Inflammatory macrophage (primary cell): ENCODE data around the gene RFTN1.

Experiments used
- DNase-seq, 2 donors: peaks; one replicate each; pipeline ENCODE4 v3.0.0-alpha.2; 2020 to 2022

The RFTN1 gene

DNA sequence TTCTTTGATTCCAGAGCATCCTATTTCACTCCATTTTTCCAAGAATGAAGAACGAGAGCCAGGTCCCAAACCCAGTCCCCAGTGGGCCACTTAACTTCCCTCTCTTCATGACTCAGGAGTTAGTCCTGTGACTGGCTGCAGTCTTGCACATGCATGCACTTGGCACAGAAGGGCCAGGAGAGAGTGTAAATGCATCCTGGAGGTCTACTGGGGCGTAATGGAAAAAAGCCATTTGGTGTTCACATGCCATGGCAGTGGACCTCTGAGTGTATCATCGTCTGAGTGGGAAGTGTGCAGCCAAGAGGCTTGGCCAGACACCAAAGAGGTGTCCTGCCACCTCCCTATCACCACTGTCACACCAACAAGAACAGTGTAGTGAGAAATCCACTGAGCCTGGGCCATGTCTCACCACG lies 15.1 kb upstream of the RFTN1 start:
- peak; percentile 42 to 55 for DNase-seq

DNA sequence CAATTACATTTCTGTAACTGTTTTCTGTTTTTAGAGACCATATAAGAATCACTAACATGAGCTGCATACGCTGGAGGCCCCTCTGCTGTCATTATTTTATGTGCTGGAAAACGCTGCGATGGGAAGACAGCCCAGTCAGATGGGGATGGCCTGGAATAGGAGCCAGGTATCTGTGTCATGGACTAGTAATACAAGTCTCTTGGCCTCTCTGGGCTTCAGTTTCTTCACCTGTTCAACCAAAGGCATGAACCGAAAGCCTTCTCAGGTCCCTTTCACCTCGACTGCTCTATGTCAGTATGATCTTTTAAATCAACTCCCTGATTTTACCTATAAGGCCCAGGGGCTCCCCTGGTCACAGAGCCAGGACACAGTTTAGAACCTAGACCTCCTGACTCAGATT lies 14.6 kb upstream of the RFTN1 start:
- DNase-seq = no peak

DNA sequence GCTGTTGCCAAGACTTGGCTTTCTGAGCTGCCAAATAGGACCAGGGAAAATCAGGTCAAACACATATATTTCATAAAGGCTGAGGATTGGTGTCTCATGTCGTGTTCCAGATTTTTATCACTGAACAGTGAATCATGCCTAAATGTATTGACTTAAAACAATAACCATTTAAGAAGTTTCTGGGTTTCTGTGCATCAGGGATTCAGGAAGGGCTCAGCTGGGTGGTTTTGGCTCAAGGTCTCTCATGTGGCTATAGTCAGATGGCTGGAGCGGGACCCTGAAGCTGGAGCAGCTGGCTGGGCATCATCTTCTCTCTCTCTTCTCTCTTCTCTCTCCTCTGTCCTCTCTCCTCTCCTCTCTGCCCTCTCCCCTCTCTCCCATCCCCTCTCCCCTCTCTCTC lies 10.7 kb upstream of the RFTN1 start:
- no peak for DNase-seq

DNA sequence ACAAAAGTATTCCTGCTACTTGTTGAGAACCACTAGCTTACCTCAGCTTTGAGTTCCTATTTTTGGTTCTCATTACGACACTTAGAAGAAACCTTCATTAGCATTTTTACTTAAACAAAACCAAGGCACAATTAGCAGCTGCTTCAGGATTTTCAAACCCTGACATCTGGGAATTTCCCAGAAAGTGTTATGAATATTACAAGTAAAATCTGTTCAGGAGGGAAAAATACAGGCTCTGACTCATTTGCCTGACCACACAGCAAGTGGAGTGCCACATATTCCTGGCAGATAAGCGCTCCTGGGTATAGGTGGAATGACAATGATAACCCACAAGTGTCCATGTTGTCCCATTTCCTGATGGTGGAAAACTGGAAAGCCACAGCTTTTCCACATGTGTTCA lies 10.3 kb upstream of the RFTN1 start:
- DNase-seq = no peak

DNA sequence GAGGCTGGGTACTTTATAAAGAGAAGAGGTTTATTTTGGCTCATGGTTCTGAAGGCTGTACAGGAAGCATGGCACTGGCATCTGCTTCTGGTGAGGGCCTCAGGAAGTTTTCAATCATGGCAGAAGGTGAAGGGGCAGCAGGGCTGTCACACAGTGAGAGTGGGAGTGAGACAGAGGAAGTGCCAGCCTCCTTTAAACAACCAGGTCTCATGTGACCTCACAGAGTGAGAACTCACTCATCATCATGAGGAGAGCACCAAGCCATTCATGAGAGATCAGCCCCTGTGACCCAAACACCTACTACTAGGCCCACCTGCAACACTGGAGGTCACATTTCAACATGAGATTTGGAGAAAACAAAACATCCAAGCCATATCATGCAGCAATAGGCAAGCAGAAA lies 9.3 kb upstream of the RFTN1 start:
- peak; percentile 62 to 86 for DNase-seq

DNA sequence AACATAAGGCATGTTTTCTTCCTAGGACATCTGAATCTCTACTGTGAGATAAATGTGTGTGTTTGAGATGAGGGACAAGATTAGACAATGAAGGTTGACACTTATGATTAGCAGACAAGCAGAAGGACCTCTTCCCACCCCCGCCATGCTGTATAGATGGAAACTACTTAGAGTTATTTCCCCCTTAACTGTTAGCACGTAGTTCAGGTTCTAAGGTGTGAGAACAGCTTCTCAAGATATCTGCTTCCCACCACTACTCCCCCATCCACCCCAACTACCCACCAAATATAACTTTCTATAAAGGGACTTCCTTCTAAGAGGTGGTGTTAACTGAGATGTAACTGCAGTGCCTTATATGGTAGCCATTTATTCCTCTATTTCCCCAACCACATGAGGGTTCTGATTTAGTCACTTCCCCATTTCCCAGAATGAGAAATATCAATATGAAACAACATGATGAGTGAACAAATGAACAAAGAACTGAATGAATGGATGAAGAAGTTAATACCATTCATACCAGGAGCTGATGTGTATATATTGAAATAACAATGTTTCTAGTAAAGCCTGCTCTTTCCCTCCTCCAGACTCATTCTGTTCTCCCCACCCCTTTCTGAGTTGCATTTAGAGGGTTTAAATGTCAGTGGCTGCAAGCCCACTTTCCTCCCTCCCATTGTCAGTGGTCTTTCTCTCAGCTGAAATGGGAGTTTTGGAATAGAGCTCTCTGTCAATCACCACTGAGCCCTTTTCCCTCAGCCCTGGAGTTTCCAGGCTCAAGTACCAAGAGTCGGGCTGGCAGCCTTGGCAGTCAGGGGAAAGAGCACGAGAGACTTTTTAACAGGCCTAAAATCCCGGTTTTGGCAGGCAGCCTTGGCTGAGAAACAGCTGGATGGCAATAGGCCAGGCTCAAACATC lies 7.7 kb upstream of the RFTN1 start:
- DNase-seq = peak; percentile 37 to 48

DNA sequence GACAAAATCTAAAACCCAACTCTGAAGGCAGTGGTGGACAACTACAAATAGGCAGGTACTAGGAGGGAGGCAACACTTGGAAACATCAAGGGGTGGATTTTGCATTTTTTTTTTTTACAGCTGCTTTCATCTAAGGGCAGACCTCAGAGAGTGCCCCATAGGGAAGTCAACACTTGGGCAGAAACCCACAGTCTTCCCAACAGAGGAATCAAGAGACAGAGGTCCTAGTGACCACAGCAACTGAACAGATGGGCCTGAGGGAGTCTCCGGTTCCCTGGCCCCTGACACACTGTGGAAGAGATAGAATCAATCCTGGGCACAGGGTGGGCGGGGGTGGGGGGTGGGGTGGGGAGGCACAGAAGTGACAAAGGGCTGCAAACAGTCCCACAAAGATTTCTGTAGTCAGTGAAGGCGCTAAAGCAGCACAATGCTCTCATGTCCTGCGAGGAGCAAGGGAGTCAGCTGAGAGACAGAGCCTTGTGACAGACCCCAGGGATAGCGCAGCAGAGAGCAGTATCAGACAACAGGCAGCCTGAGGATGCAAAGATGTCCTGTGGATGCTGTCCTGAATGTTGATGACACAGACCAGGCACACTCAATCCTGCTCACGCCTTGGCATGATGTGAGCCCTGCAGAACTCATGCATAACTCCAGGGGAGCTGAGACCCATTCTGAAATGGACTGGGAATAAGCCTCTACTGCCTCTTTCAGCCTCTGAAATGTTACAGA lies 6.9 kb upstream of the RFTN1 start:
- peak in 1 of 2 donors; percentile 24 for DNase-seq

DNA sequence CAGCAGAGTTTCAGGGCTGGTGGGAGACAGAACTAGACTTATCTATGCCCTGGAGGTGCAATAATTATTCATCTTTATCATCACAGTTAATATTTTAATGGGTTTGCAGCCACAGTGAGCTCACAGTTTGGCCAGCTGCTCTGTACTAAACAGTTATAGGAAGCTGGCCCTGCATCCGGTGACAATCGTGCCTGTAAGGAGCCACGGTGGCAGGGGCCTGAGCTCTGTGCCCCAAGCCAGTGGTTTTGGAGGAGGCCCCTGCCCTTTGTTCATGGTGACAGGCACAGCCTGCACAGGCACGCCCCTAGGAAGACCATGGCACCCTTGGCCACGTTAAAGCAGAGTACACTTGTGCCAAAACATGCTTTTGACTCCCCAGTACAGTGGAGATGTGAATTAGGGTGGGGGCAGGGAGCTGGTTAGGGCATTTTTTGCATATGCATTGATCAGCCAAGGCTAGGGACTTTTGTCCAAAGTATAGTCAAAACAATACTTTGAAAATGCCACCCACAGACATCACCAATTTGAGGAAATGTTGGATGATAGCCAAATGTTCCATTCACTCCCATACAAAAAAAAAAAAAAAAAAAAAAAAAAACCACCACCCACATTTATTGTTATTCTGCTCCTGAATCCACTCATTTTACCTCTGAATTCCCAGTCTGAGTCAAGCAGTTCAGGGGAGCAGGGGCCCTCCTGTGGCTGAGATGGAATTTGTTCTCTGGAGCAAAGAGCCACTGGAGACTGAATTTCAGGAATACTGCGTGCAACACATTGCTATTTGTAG lies 3.4 kb upstream of the RFTN1 start:
- DNase-seq = no peak

DNA sequence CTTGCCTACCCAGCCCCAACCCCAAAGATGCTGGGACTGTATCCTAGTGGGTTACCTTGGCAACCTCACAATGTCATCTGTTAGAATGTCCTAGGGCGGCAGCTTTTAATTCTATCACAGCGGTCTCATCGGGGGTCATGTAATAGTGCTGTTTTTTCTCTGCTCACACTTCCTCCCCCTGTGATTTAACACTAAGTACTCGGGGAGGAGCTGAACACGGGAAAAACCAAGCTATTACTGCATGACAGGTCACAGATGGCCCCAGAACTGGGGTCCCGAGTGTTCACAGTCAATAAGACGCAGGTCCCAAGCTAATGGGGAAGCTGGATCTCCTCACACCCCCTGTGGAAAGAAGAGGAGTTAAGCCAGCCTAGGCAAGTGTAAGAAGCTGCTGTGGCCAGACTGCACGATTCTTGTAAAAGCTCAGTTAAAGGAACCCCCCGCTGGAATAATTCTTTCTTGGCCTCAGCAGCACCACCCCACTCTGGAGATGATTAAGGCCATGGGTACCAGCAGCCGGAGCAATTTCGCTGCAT lies 2.5 kb upstream of the RFTN1 start:
- DNase-seq = peak in 1 of 2 donors; percentile 35

DNA sequence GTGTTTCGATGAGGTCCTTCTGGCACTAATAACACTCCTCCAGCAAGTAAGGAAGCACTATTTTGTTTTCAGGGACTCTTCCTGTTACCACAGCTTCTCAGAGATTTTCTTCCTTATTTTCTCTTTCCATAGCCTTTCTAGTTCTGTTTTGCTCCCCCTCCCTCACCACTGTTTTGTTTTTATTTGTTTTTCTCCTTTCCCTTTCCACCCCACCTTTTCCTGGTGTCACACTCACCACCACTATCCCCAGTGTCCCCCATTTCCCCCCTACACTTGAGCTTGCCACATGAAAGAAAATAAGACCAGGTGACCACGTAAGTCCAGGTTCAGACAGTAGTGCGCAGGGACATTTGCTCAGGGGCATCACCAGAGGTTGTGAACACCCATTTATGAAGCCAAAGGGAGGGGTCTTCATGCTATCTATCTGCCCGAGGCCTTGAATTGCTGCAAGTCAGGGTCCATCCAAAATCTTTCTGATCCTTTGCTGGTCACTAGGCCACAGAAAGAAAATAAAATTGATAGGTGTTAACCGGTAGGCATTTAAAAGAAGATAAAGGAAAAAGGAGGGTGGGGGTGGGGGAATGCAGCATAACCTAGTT lies 1.4 kb upstream of the RFTN1 start:
- DNase-seq = peak in 1 of 2 donors; percentile 14

DNA sequence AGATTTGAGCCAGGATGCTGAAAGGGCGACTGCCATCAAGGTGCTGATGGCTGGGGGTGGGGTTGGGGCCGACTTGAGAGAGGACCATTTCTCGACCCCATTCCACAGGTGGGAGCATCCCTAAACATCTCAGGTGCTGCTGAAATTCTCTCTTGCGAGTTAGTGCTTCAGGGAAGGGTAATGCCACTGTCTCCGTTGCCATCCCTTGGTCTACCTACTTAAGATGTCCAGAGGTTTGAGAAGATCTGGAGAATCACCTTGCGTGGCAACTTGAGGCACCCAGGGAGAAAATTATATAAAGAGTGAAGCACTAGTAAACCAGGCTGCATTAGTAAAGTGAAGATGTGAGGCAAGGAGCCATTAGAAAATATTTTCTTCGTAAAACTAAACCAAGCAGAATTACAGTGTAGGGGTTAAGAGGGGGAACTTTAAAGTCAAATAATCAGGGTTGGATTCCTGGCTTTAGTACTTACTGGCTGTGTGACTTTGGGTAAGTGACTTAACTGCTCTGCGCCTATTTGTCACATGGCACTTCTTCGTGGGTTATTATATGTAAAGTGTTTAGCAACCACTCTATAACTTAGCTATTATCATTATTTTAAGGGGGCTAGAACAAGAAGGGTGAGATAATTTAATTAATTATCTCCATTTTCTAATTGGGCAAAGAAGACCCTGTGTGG lies 662 bp upstream of the RFTN1 start:
- DNase-seq = no peak

DNA sequence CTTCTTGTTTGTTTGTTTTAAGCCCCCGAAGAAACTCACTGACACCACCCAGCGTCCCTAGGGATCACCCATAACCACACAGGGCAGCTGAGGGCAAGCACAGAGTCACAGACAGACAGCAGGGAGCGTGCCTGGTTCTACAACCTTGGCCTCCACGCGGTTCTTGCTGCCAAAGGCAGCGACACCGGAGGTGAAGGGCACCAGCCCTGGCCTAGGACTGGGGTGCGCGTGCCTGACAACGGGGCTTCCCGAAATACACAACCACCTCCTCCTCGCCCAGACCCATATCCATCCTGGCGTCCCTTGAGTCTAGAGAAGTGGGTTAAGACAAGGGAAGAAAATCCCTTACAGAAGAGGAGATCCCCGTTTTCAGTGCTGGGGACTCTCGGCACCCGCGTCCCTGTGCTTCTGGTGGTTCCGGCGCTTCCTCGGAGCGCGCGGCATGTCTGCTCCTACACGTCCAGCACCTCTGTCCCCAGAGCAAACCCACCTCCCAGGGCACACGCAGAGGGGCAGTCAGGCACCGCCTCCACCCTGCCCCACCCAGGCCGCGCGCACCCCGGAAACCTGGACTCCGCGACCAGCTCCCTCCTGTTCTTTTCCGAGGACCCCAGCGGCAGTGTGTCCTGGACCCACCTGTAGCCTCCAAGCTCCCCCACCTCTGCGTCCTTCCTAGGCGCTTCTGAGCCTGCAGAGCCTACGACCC lies 911 bp downstream of the RFTN1 start:
- DNase-seq = peak in 1 of 2 donors; percentile 54

DNA sequence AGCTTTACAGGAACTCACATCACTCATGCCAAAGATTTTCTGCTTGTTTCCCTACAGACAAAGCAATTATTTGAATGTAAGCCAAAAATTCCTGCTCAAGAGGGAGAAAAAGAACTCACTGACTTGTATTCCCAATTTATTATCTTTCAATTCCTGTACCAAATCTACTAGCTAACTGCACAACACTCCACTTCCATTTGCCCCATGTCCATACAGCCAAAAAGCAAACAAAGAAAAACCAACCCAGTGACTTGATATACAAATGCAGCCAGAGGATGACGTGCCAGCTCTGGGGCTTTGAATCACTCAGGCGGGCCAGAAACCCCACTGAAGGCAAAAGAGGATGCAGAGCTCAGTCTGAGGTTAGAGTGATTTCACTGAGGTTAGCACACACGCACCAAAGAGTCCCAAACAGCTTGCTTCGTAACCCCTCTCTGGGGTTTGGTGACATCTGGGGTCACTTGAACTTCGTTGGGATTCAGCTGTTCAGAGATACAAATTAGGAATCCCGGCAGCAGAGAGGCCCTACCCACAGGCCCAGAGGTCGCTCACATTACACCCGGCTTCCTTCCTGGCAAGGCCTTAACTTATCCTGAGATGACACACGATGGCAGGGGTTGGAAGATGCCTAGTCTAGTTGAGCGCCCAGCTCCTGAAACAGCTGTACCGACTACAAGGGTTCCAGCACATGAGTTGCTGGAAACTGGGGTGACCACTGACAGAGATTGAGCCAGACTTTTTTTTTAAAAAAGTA lies 1.6 kb downstream of the RFTN1 start:
- peak; percentile 57 to 76 for DNase-seq

DNA sequence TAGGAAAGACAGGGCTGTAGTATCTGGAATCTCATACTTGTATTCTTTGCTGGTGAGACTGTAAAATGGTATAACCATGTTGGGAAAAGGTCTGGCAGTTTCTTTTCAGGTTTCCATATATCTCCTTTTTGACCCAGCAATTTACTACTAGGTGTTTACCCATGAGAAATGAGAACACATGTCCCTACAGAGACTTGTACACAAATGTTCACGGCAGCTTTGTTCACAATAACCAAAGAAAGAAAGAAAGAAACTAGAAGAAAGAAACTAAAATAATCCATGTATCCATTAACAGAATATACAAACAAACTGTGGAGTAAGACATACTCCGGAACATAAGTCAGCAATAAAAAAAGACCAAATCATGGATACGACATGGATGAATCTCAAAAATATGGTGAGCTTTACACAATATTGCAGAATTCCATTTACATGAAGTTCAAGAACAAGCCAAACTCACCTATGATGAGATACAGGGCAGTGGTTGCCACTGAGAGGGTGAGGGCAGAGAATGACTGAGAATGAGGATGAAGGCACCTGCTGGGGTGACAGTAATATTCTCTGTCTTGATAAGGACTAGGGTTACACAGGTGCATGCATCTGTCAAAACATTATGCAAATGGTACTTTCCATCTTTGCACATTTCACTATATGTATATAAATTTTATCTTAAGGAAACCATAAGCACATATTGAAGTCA lies 2.7 kb downstream of the RFTN1 start:
- no peak for DNase-seq

DNA sequence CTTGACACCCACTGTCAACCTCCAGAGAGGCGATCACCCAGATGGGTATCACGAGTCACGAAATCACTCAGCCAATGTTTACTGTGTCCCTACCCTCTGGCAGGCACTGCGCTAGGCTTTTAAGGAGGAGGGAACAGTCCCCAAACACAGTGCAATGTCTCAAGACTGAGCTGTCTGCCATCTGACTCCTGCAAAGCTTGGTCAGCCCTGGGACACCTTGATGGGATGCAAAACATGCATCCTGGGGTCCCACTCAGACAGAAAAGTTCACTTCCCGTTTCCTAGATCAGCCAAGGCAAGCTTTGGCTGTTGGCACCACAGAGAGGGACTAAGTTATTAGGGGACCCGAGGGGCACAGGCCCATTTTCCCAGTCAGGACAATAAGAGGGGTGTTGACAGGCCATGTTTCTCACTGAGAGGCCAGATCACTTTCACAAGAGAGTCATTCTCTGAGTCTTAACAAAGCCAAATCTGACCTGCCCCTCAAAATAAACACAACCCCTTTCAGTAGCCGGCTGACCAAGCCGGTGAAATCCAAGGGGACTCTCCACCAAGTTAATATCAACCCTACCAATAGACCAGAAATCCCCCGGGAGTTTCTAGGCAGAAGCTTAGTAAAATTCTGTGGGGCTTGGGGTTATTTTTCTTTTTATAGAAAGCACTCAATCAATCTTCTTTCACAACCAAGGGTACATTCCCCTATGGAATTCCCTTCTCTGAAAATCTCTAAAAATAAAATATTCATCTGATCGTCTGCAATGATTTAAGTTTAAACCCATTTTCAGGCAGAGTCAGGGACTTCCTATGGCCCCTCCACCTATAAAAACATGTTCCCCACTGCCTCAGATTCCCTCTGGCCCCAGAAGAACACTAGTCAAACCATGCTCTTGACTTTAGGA lies 3.5 kb downstream of the RFTN1 start:
- no peak for DNase-seq

DNA sequence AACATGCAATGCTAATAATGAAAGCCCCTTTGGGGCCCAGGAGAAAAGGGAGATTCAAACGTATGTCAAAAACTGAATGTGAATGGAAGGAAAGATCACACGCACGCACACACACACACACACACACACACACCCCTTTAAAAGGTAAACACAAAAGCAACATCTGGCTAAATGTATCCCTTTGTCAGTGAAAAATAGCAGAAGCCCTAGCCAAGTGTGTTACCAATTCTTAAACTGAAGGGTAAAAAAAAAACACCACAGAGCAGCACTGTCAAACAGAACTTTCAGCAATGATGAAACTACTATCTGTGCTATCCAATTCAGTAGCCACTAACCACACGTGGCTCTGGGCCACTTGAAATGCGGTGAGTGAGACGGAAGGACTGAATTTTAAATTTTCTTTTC lies 4.9 kb downstream of the RFTN1 start:
- no peak for DNase-seq

DNA sequence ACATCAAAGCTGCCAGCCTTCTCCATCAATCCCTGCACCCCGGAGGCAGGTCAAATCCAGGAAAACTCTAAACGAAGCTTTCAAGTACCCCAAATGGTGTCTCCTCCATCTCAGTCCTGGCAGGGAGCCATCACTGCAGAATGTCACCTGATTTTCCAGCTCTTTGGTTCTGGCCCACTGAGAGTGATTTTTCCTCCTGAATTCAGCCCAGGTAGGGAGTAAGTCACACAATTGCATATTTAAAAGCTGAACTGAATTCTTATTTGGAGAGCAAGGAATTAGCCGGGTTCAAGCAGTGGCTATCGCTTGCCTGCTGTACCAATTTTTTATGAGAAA lies 5.3 kb downstream of the RFTN1 start:
- no peak for DNase-seq

DNA sequence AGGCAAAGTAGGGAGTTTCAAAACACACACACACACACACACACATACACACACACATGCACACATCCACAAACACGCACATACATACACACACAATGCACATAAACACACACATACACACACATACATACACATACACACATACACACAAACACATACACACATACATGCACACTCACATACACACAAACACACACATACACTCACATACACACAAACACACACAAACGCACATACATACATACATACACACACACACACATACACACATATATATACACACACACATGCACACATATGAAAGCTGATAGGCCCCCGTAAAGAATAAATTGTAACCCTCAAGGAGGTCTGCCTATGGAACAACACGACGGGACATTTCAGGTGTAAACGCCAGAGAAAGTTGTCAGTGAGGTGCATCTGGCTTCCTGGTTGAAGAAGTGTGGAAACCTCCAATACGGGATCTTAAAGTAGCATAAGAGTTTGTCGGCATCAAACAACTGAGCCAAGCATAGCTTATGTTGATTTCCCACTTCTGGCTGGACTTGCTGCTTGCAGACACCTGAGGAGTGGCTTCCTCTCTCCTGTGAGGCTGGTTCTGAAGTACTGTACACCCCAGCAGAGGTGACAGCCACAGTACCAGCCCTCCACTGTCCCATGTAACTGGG lies 5.8 kb downstream of the RFTN1 start:
- no peak for DNase-seq
